AML-193 (cell line): ENCODE measurements around the gene LRRC4C.
"Not testable (repeated sequence)": the region's sequence is repeated elsewhere in the genome, so short reads cannot be mapped to it uniquely, and the experiment has no call there.

Source experiments
- DNase-seq, 2 experiments: peaks; one replicate each; lab custom pipeline; 2025; lab: John Stamatoyannopoulos, UW

LRRC4C gene

GRCh38 chr11:41018224-41018623 is 441.2 kb downstream of the LRRC4C start:
- no peak for DNase-seq

- no peak for DNase-seq
Observed at GRCh38 chr11:41010361-41011050, 448.9 kb downstream of the LRRC4C start.

DNA sequence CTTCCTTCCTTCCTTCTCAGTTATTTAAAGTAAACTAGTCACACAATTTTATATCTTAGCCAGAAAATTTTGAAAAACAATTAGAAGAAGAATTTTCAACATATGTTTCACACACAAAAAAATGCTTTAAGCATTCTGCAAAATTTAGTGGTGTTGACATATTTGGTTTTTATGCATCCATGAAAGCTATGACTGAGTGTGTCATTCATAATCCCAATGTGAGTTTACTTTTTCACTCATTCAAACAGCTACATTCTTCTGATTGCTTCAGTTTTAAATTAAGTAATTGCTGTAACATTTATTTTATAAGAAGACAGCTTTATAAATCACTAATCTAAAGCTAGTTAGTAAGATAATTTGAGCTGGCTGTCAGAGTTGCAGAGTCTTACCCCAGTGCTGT is 453.5 kb downstream of the LRRC4C start:
- DNase-seq, result no peak

DNA sequence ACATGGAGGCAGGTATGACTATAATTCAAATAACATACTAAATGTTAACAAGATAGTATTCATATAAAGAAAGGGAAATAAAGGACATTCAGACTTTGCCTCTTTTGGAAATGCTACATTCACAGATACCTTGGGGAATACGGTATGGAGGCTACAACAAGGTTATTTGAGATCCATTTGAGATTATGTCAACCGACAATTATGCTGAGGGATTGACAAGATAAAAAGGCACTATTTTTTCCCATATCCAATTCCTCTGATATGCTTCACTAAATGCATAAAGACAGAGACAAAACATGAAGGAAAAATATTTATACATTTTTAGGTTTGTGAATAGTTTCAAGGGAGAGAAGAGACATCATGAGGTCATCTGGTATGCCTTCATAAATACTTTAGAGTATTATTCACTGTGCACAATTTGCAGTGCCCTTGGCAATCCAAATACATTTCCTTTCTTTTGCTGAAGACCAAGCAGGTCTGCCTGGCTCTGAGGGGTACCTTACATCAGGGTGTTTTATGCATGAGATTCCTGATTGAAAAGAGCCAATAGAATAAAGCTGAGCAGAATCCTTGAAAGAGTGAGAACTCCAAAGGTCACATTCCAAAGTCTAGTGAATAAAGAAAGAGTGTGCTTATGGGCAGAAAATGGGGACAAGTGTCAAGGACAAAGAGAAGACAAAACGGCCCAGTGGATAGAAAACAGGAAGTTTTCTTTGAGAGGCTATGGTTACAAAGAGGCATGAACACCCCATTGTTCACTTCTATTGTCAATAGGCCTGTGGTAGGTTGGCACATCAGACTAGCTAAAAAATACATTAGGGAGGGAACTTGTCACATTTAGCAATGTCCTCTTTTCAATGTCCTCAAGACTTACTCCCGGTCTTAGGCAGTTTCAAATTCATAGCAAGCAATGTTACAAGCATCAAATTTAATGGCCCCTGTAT is 455.8 kb downstream of the LRRC4C start:
- no peak for DNase-seq

GRCh38 chr11:40998920-40999319 is 460.5 kb downstream of the LRRC4C start:
- DNase-seq, result no peak

DNA sequence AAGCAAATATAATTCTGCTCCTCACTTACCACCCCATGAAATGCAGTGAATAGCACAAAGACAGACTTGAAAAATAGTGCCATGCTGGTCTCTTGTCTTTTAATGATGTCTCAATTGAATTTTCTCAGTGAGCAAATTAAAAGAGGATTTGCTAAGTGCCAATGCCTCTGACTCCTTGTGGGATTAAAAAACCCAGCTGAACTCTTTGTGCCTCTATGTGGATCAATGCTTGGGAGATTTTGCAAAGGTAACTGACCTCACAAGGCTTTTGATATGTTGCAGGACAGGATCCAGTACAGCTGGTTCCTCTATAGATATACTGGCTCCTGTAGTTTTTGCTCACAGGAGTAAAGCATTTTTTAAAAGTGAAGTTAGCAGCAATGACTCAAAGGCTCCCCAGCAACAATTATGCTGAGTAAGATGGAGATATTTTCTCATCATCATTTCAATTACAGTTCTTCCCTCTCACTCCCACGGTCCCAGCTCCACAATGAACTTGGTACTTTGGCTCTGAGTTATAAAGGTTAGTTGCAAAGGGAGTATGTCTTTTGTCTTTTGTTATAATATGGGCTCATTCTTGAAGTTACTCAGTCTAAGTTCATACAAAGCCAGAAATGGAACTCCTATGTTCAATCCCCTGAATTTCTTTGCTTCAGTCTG is 471.5 kb downstream of the LRRC4C start:
- no peak for DNase-seq

DNA sequence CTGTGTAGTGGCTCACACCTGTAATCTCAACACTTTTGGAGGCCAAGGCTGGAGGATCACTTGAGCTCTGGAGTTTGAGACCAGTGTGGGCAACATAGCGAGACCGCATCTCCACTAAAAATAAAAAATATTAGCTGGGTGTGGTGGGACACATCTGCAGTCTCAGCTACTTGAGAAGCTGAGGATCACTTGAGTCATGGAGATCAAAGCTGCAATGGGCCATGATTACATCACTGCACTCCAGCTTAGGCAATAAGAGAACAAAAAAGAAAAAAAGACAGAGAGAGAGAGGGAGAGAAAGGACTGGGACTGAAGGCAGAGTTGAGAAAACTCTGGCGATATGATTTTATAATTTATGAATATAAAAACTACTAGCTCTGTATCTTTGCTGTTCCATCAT is 473.1 kb downstream of the LRRC4C start:
- no peak for DNase-seq

DNA sequence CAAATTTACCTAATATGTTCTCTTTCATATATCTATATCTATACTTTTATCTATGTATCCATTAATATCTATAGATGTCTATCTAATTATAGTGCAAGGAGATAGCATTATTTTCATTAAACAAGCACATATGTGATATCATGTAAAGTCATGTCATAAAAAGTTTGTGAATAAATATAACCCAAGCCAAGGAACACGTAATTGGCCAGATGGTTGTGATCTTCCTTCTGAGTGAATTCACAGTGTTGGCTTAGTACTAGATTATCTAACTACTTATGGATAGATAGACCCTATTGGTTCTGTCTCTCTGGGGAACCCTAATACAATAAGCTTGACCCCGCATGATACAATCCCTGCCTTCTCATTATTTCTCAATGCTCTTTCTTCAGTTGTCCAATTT is 484.4 kb downstream of the LRRC4C start:
- no peak for DNase-seq

- no peak for DNase-seq
Observed at GRCh38 chr11:40974186-40974795, 485.2 kb downstream of the LRRC4C start.

GRCh38 chr11:40958707-40959106 is 500.7 kb downstream of the LRRC4C start:
- DNase-seq, result no peak

DNA sequence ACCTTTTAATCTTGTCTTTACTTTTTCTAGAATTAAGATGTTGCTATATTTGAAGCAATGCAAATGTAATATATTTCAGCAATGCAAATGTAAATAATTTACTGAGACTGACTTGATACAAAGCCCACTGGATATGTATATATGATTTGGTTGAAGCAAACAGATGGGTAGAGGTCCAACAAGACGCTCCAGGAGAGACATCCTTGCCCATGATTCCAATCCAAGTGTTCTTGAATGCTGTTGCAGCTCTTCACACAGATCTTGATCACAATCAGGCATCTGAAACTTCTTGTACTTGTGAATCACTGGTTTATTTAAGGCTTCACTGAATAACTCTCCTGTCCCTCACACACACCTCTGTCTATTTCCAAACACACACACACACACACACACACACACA is 507.0 kb downstream of the LRRC4C start:
- no peak for DNase-seq

DNA sequence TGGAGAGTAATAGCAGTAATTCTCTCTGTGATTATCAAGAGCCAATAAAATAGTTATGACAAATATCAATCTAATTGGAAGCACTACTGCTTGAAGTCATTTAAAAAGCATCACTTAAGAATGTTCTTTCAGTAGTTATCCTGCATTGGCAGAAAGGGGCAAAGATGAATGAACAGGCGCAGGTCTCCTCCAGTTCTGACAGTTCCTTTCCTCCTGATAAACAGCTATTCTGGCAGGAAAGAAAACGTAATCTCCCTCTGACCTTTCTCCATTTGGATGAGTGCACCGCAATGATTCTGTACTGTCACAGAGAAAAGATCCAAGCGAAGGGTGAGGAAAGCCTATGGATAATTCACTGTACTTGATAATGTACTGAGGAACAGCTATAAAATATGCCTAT is 521.5 kb downstream of the LRRC4C start:
- DNase-seq, result no peak

DNA sequence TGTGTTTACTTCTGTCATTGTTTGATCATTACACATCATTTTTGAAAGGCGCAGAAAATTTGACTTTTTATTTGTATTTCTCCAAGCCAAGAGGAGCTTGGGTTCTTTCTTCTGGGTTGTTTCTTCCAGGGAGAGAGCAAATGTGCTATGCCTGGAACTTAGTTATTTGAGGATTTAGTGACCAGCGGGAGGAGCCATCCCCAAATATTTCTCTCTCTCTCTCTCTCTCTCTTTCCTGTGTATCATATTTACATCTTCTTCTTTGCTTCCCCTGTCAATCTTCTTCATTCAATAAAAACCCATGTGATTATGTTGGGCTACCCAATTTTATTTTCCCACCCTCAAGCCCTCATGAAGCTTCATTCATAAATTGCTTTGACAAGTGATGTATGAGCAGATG is 534.5 kb downstream of the LRRC4C start:
- no peak for DNase-seq

GRCh38 chr11:40921246-40921645 is 538.2 kb downstream of the LRRC4C start:
- no peak for DNase-seq

GRCh38 chr11:40910774-40911173 is 548.7 kb downstream of the LRRC4C start:
- DNase-seq, result not testable (repeated sequence)

GRCh38 chr11:40894501-40894900 is 565.0 kb downstream of the LRRC4C start:
- no peak for DNase-seq

DNA sequence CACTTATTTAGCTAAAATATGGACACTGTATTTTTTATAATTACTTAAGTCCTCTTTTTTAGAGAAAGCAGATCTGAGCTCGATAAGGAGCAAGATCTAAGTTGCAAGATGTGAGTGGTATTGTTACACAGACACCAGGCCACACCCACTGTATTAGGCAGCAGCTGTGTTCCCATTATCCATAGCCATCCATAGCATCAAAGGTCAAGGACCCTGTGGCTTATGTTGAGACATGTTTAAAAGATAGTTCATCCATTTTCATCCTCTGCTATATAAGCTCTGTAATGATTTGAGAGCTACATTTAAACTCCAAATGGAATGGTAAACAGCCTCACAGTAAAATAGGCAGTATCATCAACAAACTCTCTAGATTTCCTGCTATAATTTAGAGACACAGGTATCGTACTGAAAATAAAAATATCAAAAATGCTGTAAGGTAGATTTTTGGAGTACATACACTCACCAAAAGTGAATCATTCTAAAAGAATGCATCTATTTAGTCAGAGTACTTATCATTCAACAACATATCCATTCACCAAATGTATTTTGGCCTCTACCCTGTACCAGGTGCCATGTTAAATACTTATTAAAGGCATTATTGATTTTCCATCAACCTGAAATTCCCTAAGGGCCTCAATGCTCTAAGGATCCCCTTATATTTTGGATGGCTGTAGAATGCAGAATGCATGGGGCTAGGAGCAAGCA is 574.0 kb downstream of the LRRC4C start:
- DNase-seq, result no peak

- DNase-seq, result no peak
Observed at GRCh38 chr11:40882301-40882700, 577.2 kb downstream of the LRRC4C start.

- no peak for DNase-seq
Observed at GRCh38 chr11:40879911-40880310, 579.5 kb downstream of the LRRC4C start.

DNA sequence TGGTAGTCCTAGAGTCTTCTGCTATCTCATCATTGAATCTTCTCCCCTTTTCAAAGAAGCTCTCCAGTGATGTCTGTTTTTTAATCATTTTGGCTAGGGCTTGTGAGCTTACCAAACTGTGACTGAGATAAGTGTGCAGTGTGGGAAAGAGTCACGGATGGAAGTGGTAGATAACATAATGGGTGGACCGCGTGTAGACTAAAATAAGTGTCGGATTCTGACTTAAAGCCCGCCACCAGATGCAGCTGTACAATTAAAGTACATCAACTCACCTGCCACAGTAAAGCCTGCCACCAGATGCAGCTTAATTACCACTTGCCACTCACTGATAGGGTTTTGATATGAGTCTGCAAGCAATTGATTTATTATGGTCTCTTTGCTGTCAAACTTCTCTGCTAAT is 581.5 kb downstream of the LRRC4C start:
- DNase-seq, result no peak

DNA sequence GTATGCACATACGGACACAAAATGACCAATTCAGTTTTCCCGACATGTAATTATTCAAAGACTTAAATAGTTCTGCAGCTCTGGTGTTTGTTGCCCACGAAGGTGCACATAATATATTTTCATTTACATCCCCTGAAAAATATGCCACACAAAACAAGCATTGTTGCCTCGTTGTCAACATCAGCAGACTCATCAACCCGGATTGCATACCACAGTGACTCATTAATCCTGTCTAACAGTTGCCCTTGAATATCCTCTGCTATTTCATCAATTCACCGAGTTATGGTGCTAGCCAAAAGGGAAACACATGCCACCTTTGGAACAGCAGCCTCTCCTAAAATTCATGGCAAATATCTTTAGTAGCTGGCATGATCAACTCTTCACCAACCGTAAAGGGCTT is 582.2 kb downstream of the LRRC4C start:
- DNase-seq, result no peak
